ENCODE measurements around the gene PDS5A.
"Not testable (repeated sequence)": the region's sequence is repeated elsewhere in the genome, so short reads cannot be mapped to it uniquely, and the experiment has no call there.

The PDS5A gene
- total RNA-seq: 249 to 393 (median 386) reads per million in 3 experiments

DNA sequence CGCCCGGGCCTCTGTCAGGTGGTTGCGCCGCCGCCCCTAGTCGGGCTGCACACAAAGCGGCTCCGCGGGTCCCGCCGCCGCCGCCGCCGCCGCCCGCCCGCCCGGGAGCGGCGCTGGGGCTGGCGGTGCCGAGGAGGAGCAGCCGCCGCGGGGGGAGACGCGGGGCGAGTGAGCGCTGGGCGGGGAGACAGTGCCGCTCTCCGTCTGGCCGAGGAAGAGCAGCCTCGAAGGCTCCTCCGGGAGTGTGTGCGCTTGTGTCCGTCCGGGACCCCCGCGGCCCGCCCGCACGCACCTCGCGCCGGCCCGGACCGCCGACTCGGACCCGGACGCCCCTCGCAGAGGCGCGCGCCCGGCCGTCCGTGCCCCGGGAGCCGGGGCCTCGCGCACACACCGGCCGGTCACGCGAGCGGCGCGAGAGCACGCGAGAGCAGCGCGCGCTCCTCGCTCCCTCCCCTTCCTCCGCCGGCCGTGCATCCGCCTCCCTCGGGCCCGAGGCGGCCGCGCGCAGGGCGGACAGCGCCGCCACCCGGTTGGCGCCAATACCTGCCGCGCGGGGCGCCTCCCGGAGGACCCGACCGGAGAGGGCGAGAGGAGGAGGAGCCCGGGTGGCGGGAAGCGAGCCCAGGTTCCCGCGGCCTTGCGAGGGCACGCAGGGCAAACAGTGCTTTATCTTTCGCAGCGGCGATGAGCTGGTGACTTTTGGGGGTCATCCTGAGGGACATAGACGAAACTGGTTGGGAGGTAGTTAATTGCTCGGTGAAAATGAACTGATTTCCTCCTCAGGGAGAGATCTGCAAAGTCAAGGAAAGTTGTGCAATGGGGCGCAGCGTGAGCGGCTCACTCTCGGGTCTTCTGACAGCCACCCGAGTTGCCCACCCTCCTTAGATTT, at the start of gene PDS5A:
PDS5A (minus strand) TSS at position 423 of the 889 bp plus-strand sequence. CDS start 1,334 bp downstream, outside the sequence.
- peak; percentile 91 for DNase-seq

DNA sequence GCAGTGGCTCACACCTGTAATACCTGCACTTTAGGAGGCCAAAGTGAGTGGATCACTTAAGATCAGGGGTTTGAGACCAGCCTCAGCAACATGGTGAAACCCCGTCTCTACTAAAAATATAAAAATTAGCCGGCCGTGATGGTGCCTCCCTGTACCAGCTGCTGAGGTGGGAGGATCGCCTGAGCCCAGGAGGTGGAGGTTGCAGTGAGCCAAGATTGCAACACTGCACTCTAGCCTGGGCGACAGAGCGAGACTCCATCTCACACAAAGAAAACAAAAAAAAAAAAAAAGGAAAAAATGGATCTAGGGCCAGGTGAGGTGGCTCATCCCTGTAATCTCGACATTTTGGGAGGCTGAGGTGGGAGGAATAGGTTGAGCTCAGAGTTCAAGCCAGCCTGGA, 46.3 kb upstream of the PDS5A start:
- not testable (repeated sequence) for DNase-seq

- DNase-seq: not testable (repeated sequence)
Measured at GRCh38 chr4:40021116-40021515, 43.4 kb upstream of the PDS5A start.

- DNase-seq: no peak
Measured at GRCh38 chr4:40020221-40020620, 42.5 kb upstream of the PDS5A start.

GRCh38 chr4:40016007-40016406, 38.3 kb upstream of the PDS5A start:
- no peak for DNase-seq

- no peak for DNase-seq
Measured at GRCh38 chr4:40003986-40004385, 26.3 kb upstream of the PDS5A start.

- no peak for DNase-seq
Measured at GRCh38 chr4:40000711-40001110, 23.0 kb upstream of the PDS5A start.

- DNase-seq: no peak
Measured at GRCh38 chr4:39998659-39999345, 21.1 kb upstream of the PDS5A start.

DNA sequence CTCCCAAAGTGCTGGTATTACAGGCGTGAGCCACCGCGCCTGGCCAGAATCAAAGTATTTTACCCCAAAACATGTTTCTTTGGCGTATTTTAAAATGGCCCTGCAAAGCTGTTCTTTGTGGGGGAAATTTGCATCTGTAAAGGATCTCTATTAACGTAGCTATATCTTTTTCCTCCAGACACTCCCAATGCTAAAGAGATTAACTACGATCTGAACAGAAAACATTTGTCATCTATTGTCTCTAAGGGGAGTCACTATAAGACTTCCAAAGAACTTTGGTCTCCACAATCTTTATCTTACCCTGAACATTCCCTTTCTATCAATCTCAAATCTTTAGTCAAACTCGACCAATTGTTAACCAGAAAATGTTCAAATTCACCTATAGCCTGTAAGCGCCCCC, 19.1 kb upstream of the PDS5A start:
- DNase-seq: no peak

GRCh38 chr4:39994406-39994805, 16.7 kb upstream of the PDS5A start:
- DNase-seq: no peak

- DNase-seq: not testable (repeated sequence)
Measured at GRCh38 chr4:39989381-39989780, 11.7 kb upstream of the PDS5A start.

GRCh38 chr4:39987485-39987884, 9.8 kb upstream of the PDS5A start:
- no peak for DNase-seq

DNA sequence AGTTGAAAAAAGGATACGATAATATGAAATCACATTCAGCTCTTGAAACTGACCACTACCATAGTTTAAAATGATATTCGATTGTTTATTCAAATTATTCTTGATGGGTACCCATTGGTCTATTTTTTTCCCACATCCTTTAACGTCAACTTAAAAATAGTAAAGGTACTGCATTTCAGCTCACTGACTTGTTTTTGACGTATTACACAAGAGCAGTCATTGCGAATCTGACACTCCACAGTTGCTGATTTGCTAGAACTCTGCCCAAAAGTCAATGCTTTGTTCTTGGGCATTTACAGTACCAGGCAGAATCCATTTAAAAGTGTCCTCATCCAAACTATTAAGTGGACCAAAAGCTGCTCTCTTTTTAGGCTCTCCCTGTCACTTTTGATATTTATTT, 1.2 kb upstream of the PDS5A start:
- DNase-seq: no peak

GRCh38 chr4:39978378-39978775, 666 bp upstream of the PDS5A start:
- DNase-seq: no peak

- peak; percentile 45 for DNase-seq
Measured at GRCh38 chr4:39976945-39977488, 694 bp downstream of the PDS5A start.

DNA sequence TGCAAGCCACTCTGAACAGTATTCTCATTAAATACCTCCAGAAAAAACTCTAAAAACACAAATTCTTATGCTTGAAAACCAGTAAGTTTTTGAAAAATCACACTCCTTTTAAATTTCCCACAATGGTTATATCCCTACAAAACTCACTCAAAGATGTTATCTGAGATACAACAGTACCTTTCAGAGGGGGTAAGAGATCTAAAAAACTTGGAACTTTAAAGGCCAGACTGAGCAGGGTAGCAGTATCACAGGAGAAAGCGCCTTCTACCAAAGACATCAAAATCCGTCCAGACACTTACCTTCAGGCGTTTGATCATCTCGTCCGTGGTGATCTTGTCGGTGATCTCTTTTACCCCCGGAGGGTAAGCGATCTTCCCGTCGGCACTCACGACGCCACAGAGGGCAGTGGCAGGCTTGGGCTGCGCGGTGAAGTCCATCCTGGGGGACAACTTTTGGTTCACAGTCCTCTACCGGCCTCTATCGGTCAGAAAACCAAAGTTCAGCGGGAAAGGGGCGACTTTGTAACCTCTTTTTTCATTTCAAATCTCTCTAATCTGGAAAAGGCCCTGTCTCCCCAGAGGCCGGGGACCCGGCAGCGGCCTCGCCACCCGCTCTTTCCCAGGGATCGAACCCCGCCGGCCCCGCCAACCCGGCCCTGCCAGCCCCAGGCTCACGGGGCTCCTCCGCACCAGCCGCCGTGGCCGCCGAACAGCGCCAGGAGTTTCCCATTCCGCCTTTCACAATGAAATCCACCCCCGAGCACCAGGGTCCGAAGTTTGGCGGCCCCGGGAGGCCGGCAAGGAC, 1.4 kb downstream of the PDS5A start:
- DNase-seq: peak; percentile 57

GRCh38 chr4:39975488-39976089, 2.1 kb downstream of the PDS5A start:
- DNase-seq: no peak

- not testable (repeated sequence) for DNase-seq
Measured at GRCh38 chr4:39973052-39973451, 4.7 kb downstream of the PDS5A start.

- DNase-seq: no peak
Measured at GRCh38 chr4:39970671-39971640, 6.8 kb downstream of the PDS5A start.

GRCh38 chr4:39963656-39964055, 14.1 kb downstream of the PDS5A start:
- no peak for DNase-seq

DNA sequence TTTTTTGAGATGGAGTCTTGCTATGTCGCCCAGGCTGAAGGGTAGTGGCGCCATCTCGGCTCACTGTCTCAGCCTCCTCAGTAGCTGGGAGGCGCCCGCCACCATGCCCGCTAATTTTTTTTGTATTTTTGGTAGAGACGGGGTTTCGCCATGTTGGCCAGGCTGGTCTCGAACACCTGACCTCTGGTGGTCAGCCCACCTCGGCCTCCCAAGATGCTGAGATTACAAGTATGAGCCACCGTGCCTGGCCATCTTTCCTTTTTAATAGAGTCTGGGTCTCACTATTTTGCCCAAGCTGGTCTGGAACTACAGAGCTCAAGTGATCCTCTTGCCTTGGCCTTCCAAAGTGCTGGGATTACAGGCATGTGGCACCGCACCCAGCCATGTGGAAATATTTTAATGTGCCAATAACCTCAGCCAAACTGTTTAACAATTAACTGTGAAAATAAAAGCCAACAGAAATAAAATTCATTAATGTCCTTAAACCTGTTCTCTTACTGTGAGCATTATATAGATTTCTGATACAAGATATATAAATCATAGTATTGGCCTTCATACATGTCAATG, 16.3 kb downstream of the PDS5A start:
- no peak for DNase-seq

Data from central memory CD4-positive, alpha-beta T cell (primary cell).